HepG2 (cell line): ENCODE measurements around the gene GGT7. TPM values are rescaled to one million over a fixed set of nuclear protein-coding genes. Genes with fewer than 3 reads are reported as not detected.
A peak's percentile ranks its signal among the peaks of the same experiment; 100 is the strongest.

Experiments
- ARID2 ChIP-seq: sonication (generic); formaldehyde crosslinking; IDR thresholded peaks from 2 replicates; pipeline ENCODE4 v1.8.1; 2022; ENCODE audit warnings: mild to moderate bottlenecking, missing genetic modification reagents, borderline replicate concordance
- ATF5 ChIP-seq: sonication (generic); formaldehyde crosslinking; IDR thresholded peaks from 2 replicates; pipeline ENCODE4 v1.4.0; 2020; ENCODE audit warnings: mild to moderate bottlenecking, low read depth, missing genetic modification reagents
- ATRX ChIP-seq: sonication (generic); formaldehyde crosslinking; IDR thresholded peaks from 2 replicates; pipeline ENCODE4 v1.4.0; 2020; ENCODE audit warnings: missing genetic modification reagents, borderline replicate concordance
- CERS6 ChIP-seq: sonication (generic); formaldehyde crosslinking; IDR thresholded peaks from 2 replicates; pipeline ENCODE4 v1.5.0; 2020; ENCODE audit warnings: missing genetic modification reagents
- GFI1 ChIP-seq: sonication (generic); formaldehyde crosslinking; IDR thresholded peaks from 2 replicates; pipeline ENCODE4 v1.5.0; 2020; ENCODE audit warnings: missing genetic modification reagents, mild to moderate bottlenecking, borderline replicate concordance
- HNF1B ChIP-seq: sonication (generic); formaldehyde crosslinking; IDR thresholded peaks from 2 replicates; pipeline ENCODE4 v1.5.1; 2020; ENCODE audit warnings: mild to moderate bottlenecking, moderate library complexity, missing genetic modification reagents
- HOXA7 ChIP-seq: sonication (generic); formaldehyde crosslinking; IDR thresholded peaks from 2 replicates; pipeline ENCODE4 v1.8.1; 2022; ENCODE audit warnings: mild to moderate bottlenecking, missing genetic modification reagents, moderate library complexity
- JUN ChIP-seq: sonication (generic); formaldehyde crosslinking; IDR thresholded peaks from 2 replicates; pipeline ENCODE4 v1.4.0; 2020; ENCODE audit warnings: mild to moderate bottlenecking, missing genetic modification reagents
- LCORL ChIP-seq, 2 experiments: fragments of 450-650 bp in 1 of 2; sonication (generic) in 1 of 2; formaldehyde crosslinking in 1 of 2; IDR thresholded peaks; 2 replicates each; pipeline versions ENCODE4 v1.5.0 to v1.6.1; 2017 to 2020; ENCODE audit warnings: antibody characterized with exemption in 1 of 2, missing genetic modification reagents in 1 of 2
- NCOA1 ChIP-seq: sonication (generic); formaldehyde crosslinking; IDR thresholded peaks from 2 replicates; pipeline ENCODE4 v1.9.0; 2021; ENCODE audit warnings: missing genetic modification reagents
- TGIF2 ChIP-seq: IDR thresholded peaks from 2 replicates; pipeline ENCODE4 v1.6.1; 2016; ENCODE audit warnings: control low read depth, missing compliant biosample characterization
- ZBTB14 ChIP-seq: sonication (generic); formaldehyde crosslinking; IDR thresholded peaks from 2 replicates; pipeline ENCODE4 v1.4.0; 2020; ENCODE audit warnings: missing genetic modification reagents
- ZFP37 ChIP-seq: sonication (generic); formaldehyde crosslinking; IDR thresholded peaks from 2 replicates; pipeline ENCODE4 v1.4.0; 2020; ENCODE audit warnings: missing genetic modification reagents, borderline replicate concordance
- ZNF225 ChIP-seq: sonication (generic); formaldehyde crosslinking; IDR thresholded peaks from 2 replicates; pipeline ENCODE4 v1.4.0; 2020; ENCODE audit warnings: mild to moderate bottlenecking, missing genetic modification reagents
- polyA plus RNA-seq, 8 experiments: library from polyadenylated mRNA; depleted of rRNA in 3 of 8; stranded (reverse) in 7 of 8; unstranded in 1 of 8; fragments of >200 nt; fragmentation: Illumina TruSeq in 4 of 8; extraction: Trizol in 4 of 8; gene quantifications; 2 replicates each; pipeline versions ENCODE4 v1.2.1 to v1.2.3, GENCODE V29; 2011 to 2016; ENCODE audit warnings: low read depth in 4 of 8, missing spikeins in 1 of 8, mixed read lengths in 1 of 8; ENCODE audit not compliant: insufficient read depth in 1 of 8
- total RNA-seq, 5 experiments: library from RNA; depleted of rRNA; stranded (reverse); fragments of >200 nt; fragmentation: Illumina TruSeq; extraction: Trizol; gene quantifications; 2 replicates each; pipeline ENCODE4 v1.2.3, GENCODE V29; 2016; ENCODE audit warnings: low read depth in 1 of 5

GGT7 gene
- total and polyA plus RNA-seq, 2 of the 13 experiments (the other 11 are each of a cell fraction or from before 2014, with no cell fraction given): 6.6 to 23.0 TPM

GRCh38 chr20:34874094-34874654, 1.5 kb upstream of the GGT7 start (continued):
- TF ChIP-seq ATF5 (CRISPR knock-in tag) (no peak), ARID2 (CRISPR knock-in tag) (no peak), ZNF225 (CRISPR knock-in tag) (no peak; the same call in 1 of the 2 replicates), JUN (CRISPR knock-in tag) (no peak), HNF1B (CRISPR knock-in tag) (peak; percentile 37; the same call in 1 of the 2 replicates), ZFP37 (no peak), NCOA1 (no peak), ATRX (no peak), CERS6 (CRISPR knock-in tag) (no peak), HOXA7 (CRISPR knock-in tag) (no peak), GFI1 (CRISPR knock-in tag) (no peak), TGIF2 (CRISPR knock-in tag) (peak; percentile 45; the same call in 1 of the 2 replicates), ZBTB14 (CRISPR knock-in tag) (no peak), LCORL (IDR thresholded peaks at IDR 0.05) (no peak), LCORL (CRISPR knock-in tag; IDR thresholded peaks at IDR 0.05) (peak; percentile 78)
